ENCODE results near the gene PAPPA.

- no peak for TF ChIP-seq POLR2A (IDR thresholded peaks at IDR 0.05; ENCODE audit: low read length)
- TF ChIP-seq GATA1 (IDR thresholded peaks at IDR 0.05; ENCODE audit: low read depth, low read length): no peak
Observed at GRCh38 chr9:116198344-116198743, 44.8 kb downstream of the PAPPA start.
